Muscle of arm (tissue), 14 donors: ENCODE measurements around the gene FNDC1. TPM values are rescaled to one million over a fixed set of nuclear protein-coding genes. Genes with fewer than 3 reads are reported as not detected.
A peak's percentile ranks its signal among the peaks of the same experiment; 100 is the strongest.
"Not testable (repeated sequence)": the region's sequence is repeated elsewhere in the genome, so short reads cannot be mapped to it uniquely, and the experiment has no call there.

ENCODE experiments used
- DNase-seq: peaks from one replicate; pipeline ENCODE4 v3.0.0-alpha.2; 2013
- long read RNA-seq, 11 donors: transcript quantifications; one replicate each; lab custom pipeline, GENCODE V29; 2026
- polyA plus RNA-seq, 12 donors: library from polyadenylated mRNA; unstranded; fragments of 120-200 nt; gene quantifications; one replicate each; pipeline ENCODE4 v1.2.1, GENCODE V29; 2013; ENCODE audit not compliant: insufficient read length in 12 of 12

FNDC1 gene
- polyA plus RNA-seq: 100 to 1,000 TPM in 11 of 12 donors, 10 to 100 TPM in 1; 68.9 to 579 (median 202) TPM
- long read RNA-seq, donor 1, partial matches to known transcripts: 22 of 22 reads
- long read RNA-seq, donor 1, other reads (novel, unspliced or antisense): 0 of 22 reads
- long read RNA-seq, donor 2, full-length matches to known transcripts: 2 of 339 reads
- long read RNA-seq, donor 2, partial matches to known transcripts: 322 of 339 reads
- long read RNA-seq, donor 2, other reads (novel, unspliced or antisense): 15 of 339 reads
- long read RNA-seq, donor 3, partial matches to known transcripts: 85 of 85 reads
- long read RNA-seq, donor 3, other reads (novel, unspliced or antisense): 0 of 85 reads
- long read RNA-seq, donor 4, partial matches to known transcripts: 90 of 90 reads
- long read RNA-seq, donor 4, other reads (novel, unspliced or antisense): 0 of 90 reads
- long read RNA-seq, donor 5, full-length matches to known transcripts: 1 of 229 reads
- long read RNA-seq, donor 5, partial matches to known transcripts: 228 of 229 reads
- long read RNA-seq, donor 5, other reads (novel, unspliced or antisense): 0 of 229 reads
- long read RNA-seq, donor 6, partial matches to known transcripts: 146 of 146 reads
- long read RNA-seq, donor 6, other reads (novel, unspliced or antisense): 0 of 146 reads
- long read RNA-seq, donor 7, partial matches to known transcripts: 102 of 102 reads
- long read RNA-seq, donor 7, other reads (novel, unspliced or antisense): 0 of 102 reads
- long read RNA-seq, donor 8, full-length matches to known transcripts: 1 of 235 reads
- long read RNA-seq, donor 8, partial matches to known transcripts: 227 of 235 reads
- long read RNA-seq, donor 8, other reads (novel, unspliced or antisense): 7 of 235 reads
- long read RNA-seq, donor 9, full-length matches to known transcripts: 1 of 387 reads
- long read RNA-seq, donor 9, partial matches to known transcripts: 378 of 387 reads
- long read RNA-seq, donor 9, other reads (novel, unspliced or antisense): 8 of 387 reads
- long read RNA-seq, donor 10, full-length matches to known transcripts: 1 of 207 reads
- long read RNA-seq, donor 10, partial matches to known transcripts: 206 of 207 reads
- long read RNA-seq, donor 10, other reads (novel, unspliced or antisense): 0 of 207 reads
- long read RNA-seq, donor 11, full-length matches to known transcripts: 1 of 305 reads
- long read RNA-seq, donor 11, partial matches to known transcripts: 304 of 305 reads
- long read RNA-seq, donor 11, other reads (novel, unspliced or antisense): 0 of 305 reads

GRCh38 chr6:159169193-159169555 lies at the start of gene FNDC1:
Gene FNDC1 (plus strand): TSS chr6:159169400. CDS start chr6:159169597, 197 bp downstream.
- DNase-seq: peak; percentile 45

GRCh38 chr6:159119791-159120190 lies 49.4 kb upstream of the FNDC1 start:
- no peak for DNase-seq

GRCh38 chr6:159121486-159121885 lies 47.7 kb upstream of the FNDC1 start:
- DNase-seq: no peak

GRCh38 chr6:159122453-159122852 lies 46.7 kb upstream of the FNDC1 start:
- DNase-seq: no peak

GRCh38 chr6:159123831-159124230 lies 45.4 kb upstream of the FNDC1 start:
- DNase-seq: not testable (repeated sequence)

- DNase-seq: no peak
These were observed 44.1 kb upstream of the FNDC1 start for GRCh38 chr6:159125014-159125609.

GRCh38 chr6:159125951-159126352 lies 43.2 kb upstream of the FNDC1 start:
- peak; percentile 35 for DNase-seq

GRCh38 chr6:159126590-159126989 lies 42.6 kb upstream of the FNDC1 start:
- no peak for DNase-seq

GRCh38 chr6:159127701-159128100 lies 41.5 kb upstream of the FNDC1 start:
- no peak for DNase-seq

- DNase-seq: no peak
These were observed 40.2 kb upstream of the FNDC1 start for GRCh38 chr6:159128978-159129377.

GRCh38 chr6:159130846-159131245 lies 38.4 kb upstream of the FNDC1 start:
- no peak for DNase-seq

GRCh38 chr6:159131709-159132108 lies 37.5 kb upstream of the FNDC1 start:
- no peak for DNase-seq

- no peak for DNase-seq
These were observed 36.5 kb upstream of the FNDC1 start for GRCh38 chr6:159132664-159133063.

- peak; percentile 49 for DNase-seq
These were observed 34.4 kb upstream of the FNDC1 start for GRCh38 chr6:159134701-159135364.

GRCh38 chr6:159137676-159138075 lies 31.5 kb upstream of the FNDC1 start:
- DNase-seq: no peak

GRCh38 chr6:159142531-159142930 lies 26.7 kb upstream of the FNDC1 start:
- DNase-seq: no peak

GRCh38 chr6:159148641-159149040 lies 20.6 kb upstream of the FNDC1 start:
- DNase-seq: no peak

GRCh38 chr6:159149641-159150040 lies 19.6 kb upstream of the FNDC1 start:
- DNase-seq: no peak

GRCh38 chr6:159151266-159151855 lies 17.8 kb upstream of the FNDC1 start:
- DNase-seq: peak; percentile 73

GRCh38 chr6:159152041-159152440 lies 17.2 kb upstream of the FNDC1 start:
- DNase-seq: no peak

- peak; percentile 63 for DNase-seq
These were observed 16.4 kb upstream of the FNDC1 start for GRCh38 chr6:159152782-159153181.
